H1 (cell line): ENCODE data around the gene CUX1. TPM values are rescaled to one million over a fixed set of nuclear protein-coding genes. Genes with fewer than 3 reads are reported as not detected.

Experiments
- BRCA1 ChIP-seq: IDR thresholded peaks from 2 replicates; pipeline ENCODE4 v1.6.1; 2012; ENCODE audit warnings: low read depth, low read length, improper control_type of control experiment
- CBX8 ChIP-seq: fragments of 300-800, 300-1000 bp; sonication (generic); IDR thresholded peaks from 2 replicates; pipeline ENCODE4 v1.7.1; 2016; ENCODE audit warnings: low read depth, low read length, borderline replicate concordance
- CREB1 ChIP-seq: IDR thresholded peaks from 2 replicates; pipeline ENCODE4 v1.6.1; 2012; ENCODE audit warnings: inconsistent platforms
- GABPA ChIP-seq: IDR thresholded peaks from 2 replicates; pipeline ENCODE4 v1.6.1; 2011; ENCODE audit warnings: mild to moderate bottlenecking, low read length, moderate library complexity, borderline replicate concordance; ENCODE audit not compliant: insufficient read depth
- HDAC6 ChIP-seq: IDR thresholded peaks from one replicate; pipeline ENCODE4 v1.7.1; 2012; ENCODE audit warnings: low read depth, mild to moderate bottlenecking, inconsistent platforms, low read length, moderate library complexity
- JUND ChIP-seq: IDR thresholded peaks from 2 replicates; pipeline ENCODE4 v1.6.1; 2011; ENCODE audit warnings: mild to moderate bottlenecking, improper control_type of control experiment, low read length
- POLR2AphosphoS5 ChIP-seq: IDR thresholded peaks from 2 replicates; pipeline ENCODE4 v1.6.1; 2011; ENCODE audit warnings: low read depth, low read length
- SIRT6 ChIP-seq: IDR thresholded peaks from one replicate; pipeline ENCODE4 v1.7.1; 2012; ENCODE audit warnings: low read length, inconsistent platforms
- SIX5 ChIP-seq: IDR thresholded peaks from 2 replicates; pipeline ENCODE4 v1.6.1; 2011; ENCODE audit warnings: mild to moderate bottlenecking, low read depth, low read length
- SP1 ChIP-seq: IDR thresholded peaks from 2 replicates; pipeline ENCODE4 v1.6.1; 2011; ENCODE audit warnings: low read depth, low read length
- SP4 ChIP-seq: IDR thresholded peaks from 2 replicates; pipeline ENCODE4 v1.6.1; 2012; ENCODE audit warnings: low read length, inconsistent platforms
- TAF7 ChIP-seq: optimal IDR thresholded peaks from 2 replicates; pipeline ENCODE3; 2011; ENCODE audit warnings: low read depth, mild to moderate bottlenecking, inconsistent platforms, low read length, moderate library complexity, borderline replicate concordance
- TEAD4 ChIP-seq: IDR thresholded peaks from 2 replicates; pipeline ENCODE4 v1.6.1; 2012; ENCODE audit warnings: low read depth, low read length, inconsistent platforms, mixed read lengths
- YY1 ChIP-seq: IDR thresholded peaks from 2 replicates; pipeline ENCODE4 v1.6.1; 2011; ENCODE audit warnings: low read depth, mild to moderate bottlenecking, low read length
- ZNF274 ChIP-seq: IDR thresholded peaks from 2 replicates; pipeline ENCODE4 v1.7.0; 2012; ENCODE audit warnings: low read length, borderline replicate concordance; ENCODE audit errors: extremely low read depth
- polyA plus RNA-seq, 7 experiments: library from polyadenylated mRNA; depleted of rRNA in 3 of 7; stranded (reverse) in 5 of 7; unstranded in 2 of 7; fragments of >200 nt in 5 of 7; fragments of 200-250 nt in 2 of 7; gene quantifications; 1 replicate in 5 of 7; 2 replicates in 1 of 7; 4 replicates in 1 of 7; pipeline versions ENCODE4 v1.2.1 to v1.2.3, GENCODE V29; 2011 to 2013; ENCODE audit warnings: missing spikeins in 2 of 7, mixed read lengths in 2 of 7
- total RNA-seq: library from RNA; stranded (reverse); fragmentation: NEBNext Ultra II Directional; extraction: Animal tissue kit (Norgen Biotek cat#: 25700); gene quantifications from 2 replicates; pipeline ENCODE4 v1.2.1, GENCODE V29; 2021
- TF ChIP-seq, protein P1 (sequence below), 3 experiments: IDR thresholded peaks; 1 replicate in 2 of 3; 2 replicates in 1 of 3; pipeline versions ENCODE4 v1.5.1 to v1.6.1; 2011; ENCODE audit warnings: low read length in 3 of 3, mild to moderate bottlenecking in 3 of 3, inconsistent platforms in 2 of 3, low read depth in 1 of 3, moderate library complexity in 1 of 3; ENCODE audit not compliant: insufficient read depth in 1 of 3; ENCODE audit errors: control extremely low read depth in 1 of 3
- TF ChIP-seq, protein P2 (sequence below): IDR thresholded peaks from 2 replicates; pipeline ENCODE4 v1.6.1; 2012; ENCODE audit warnings: low read length, inconsistent platforms
- TF ChIP-seq, protein P3 (sequence below): IDR thresholded peaks from 2 replicates; pipeline ENCODE4 v1.6.1; 2012; ENCODE audit warnings: inconsistent platforms
- TF ChIP-seq, protein P4 (sequence below): IDR thresholded peaks from 2 replicates; pipeline ENCODE4 v1.6.1; 2012; ENCODE audit warnings: inconsistent platforms

Gene CUX1
- total and polyA plus RNA-seq, 2 of the 8 experiments (the other 6 are each of a cell fraction or from before 2014, with no cell fraction given) = 21.6 to 65.9 TPM

DNA sequence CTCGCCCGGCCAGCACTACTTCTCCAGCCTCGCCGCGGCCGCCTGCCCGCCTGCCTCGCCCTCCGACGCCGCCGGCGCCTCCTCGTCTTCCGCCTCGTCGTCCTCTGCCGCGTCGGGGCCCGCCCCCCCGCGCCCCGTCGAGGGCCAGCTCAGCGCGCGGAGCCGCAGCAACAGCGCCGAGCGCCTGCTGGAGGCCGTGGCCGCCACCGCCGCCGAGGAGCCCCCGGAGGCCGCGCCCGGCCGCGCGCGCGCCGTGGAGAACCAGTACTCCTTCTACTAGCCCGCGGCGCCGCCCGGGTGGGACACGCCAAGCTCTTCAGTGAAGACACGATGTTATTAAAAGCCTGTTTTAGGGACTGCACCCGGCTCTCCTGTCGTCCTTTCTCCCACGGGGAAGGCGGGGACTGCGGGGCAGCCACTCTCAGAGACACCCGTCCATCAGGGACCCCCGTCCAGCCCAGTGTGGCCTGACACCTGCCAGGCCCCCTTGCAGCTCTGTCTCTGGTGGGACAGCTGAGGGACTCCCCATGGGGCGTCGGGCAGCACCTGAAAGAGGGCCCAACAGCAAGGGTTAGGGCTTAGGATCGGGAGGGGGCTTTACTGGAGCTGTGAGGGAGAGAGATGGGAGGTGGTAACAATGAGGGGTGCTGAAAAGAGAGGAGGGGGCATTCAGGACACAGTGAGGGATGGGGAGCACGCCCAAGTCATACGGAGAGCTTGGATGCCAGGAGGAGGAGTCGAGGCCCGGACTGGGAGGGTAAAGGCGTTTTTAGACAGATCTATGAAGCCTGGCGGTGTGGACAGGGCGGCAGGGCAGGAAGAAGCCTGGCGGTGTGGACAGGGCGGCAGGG is 504.1 kb downstream of the CUX1 start (continued):
- TF ChIP-seq, protein P1, sequence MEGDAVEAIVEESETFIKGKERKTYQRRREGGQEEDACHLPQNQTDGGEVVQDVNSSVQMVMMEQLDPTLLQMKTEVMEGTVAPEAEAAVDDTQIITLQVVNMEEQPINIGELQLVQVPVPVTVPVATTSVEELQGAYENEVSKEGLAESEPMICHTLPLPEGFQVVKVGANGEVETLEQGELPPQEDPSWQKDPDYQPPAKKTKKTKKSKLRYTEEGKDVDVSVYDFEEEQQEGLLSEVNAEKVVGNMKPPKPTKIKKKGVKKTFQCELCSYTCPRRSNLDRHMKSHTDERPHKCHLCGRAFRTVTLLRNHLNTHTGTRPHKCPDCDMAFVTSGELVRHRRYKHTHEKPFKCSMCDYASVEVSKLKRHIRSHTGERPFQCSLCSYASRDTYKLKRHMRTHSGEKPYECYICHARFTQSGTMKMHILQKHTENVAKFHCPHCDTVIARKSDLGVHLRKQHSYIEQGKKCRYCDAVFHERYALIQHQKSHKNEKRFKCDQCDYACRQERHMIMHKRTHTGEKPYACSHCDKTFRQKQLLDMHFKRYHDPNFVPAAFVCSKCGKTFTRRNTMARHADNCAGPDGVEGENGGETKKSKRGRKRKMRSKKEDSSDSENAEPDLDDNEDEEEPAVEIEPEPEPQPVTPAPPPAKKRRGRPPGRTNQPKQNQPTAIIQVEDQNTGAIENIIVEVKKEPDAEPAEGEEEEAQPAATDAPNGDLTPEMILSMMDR (IDR thresholded peaks at IDR 0.05; ENCODE audit: control extremely low read depth in 1 of 3, insufficient read depth in 1 of 3, low read depth in 1 of 3, low read length in 3 of 3) = peak; percentile 13 to 43 (median 21)
- no peak for TF ChIP-seq SP1
- TF ChIP-seq SP4 = no peak
- peak; percentile 45; the same call in 1 of the 2 replicates for TF ChIP-seq GABPA
- no peak for TF ChIP-seq SIRT6
- no peak for TF ChIP-seq BRCA1
- TF ChIP-seq POLR2AphosphoS5 = no peak
- TF ChIP-seq ZNF274 = no peak
- no peak for TF ChIP-seq HDAC6
- TF ChIP-seq SIX5 = no peak
- TF ChIP-seq, protein P2, sequence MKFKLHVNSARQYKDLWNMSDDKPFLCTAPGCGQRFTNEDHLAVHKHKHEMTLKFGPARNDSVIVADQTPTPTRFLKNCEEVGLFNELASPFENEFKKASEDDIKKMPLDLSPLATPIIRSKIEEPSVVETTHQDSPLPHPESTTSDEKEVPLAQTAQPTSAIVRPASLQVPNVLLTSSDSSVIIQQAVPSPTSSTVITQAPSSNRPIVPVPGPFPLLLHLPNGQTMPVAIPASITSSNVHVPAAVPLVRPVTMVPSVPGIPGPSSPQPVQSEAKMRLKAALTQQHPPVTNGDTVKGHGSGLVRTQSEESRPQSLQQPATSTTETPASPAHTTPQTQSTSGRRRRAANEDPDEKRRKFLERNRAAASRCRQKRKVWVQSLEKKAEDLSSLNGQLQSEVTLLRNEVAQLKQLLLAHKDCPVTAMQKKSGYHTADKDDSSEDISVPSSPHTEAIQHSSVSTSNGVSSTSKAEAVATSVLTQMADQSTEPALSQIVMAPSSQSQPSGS = no peak
- no peak for TF ChIP-seq JUND
- TF ChIP-seq, protein P3, sequence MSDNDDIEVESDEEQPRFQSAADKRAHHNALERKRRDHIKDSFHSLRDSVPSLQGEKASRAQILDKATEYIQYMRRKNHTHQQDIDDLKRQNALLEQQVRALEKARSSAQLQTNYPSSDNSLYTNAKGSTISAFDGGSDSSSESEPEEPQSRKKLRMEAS = 0 out of 2 replicates have a peak, but pooled peaks have one; percentile 39
- no peak for TF ChIP-seq TAF7
- TF ChIP-seq TEAD4 = no peak
- TF ChIP-seq YY1 = no peak
- TF ChIP-seq CBX8 = no peak
- TF ChIP-seq, protein P4, sequence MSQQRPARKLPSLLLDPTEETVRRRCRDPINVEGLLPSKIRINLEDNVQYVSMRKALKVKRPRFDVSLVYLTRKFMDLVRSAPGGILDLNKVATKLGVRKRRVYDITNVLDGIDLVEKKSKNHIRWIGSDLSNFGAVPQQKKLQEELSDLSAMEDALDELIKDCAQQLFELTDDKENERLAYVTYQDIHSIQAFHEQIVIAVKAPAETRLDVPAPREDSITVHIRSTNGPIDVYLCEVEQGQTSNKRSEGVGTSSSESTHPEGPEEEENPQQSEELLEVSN = peak; percentile 43; the same call in 1 of the 2 replicates
- peak; percentile 38; the same call in 1 of the 2 replicates for TF ChIP-seq CREB1
